Lower lobe of right lung (tissue), 2 donors: ENCODE measurements around the gene TUSC7. TPM values are rescaled to one million over a fixed set of nuclear protein-coding genes. Genes with fewer than 3 reads are reported as not detected.

ENCODE experiments used
- ATAC-seq, 2 donors: fragments of 200-7000 bp; cut with Tn5 transposase; one replicate each; pipeline ENCODE4 v1.9.1; 2020 to 2022; ENCODE audit warnings: mild to moderate bottlenecking in 2 of 2, moderate library complexity in 2 of 2
- DNase-seq: peaks from one replicate; pipeline ENCODE4 v3.0.0-alpha.2; 2020
- H3K27ac ChIP-seq: fragments of 200-600 bp; one replicate; pipeline ENCODE4 v1.8.0; 2022
- H3K27me3 ChIP-seq: fragments of 200-600 bp; one replicate; pipeline ENCODE4 v1.8.0; 2022; ENCODE audit warnings: low read depth
- H3K36me3 ChIP-seq: fragments of 200-600 bp; one replicate; pipeline ENCODE4 v1.8.0; 2022; ENCODE audit warnings: mild to moderate bottlenecking
- H3K4me1 ChIP-seq: fragments of 200-600 bp; one replicate; pipeline ENCODE4 v1.8.0; 2022
- H3K4me3 ChIP-seq: fragments of 200-600 bp; one replicate; pipeline ENCODE4 v1.8.0; 2022; ENCODE audit warnings: mild to moderate bottlenecking
- H3K9me3 ChIP-seq: fragments of 200-600 bp; one replicate; pipeline ENCODE4 v1.8.0; 2022
- intact Hi-C: fragments of 100-400 bp; cut with DNase I; formaldehyde crosslinking; loops from one replicate; pipeline ENCODE4 v1.11.0; 2022
- total RNA-seq: library from RNA; stranded (reverse); fragmentation: NEBNext Ultra II Directional; extraction: Animal tissue kit (Norgen Biotek cat#: 25700); gene quantifications from one replicate; pipeline ENCODE4 v1.2.1, GENCODE V29; 2021
- TF ChIP-seq, protein P1 (sequence below): fragments of 200-600 bp; IDR thresholded peaks from one replicate; pipeline ENCODE4 v1.8.0; 2022; ENCODE audit warnings: antibody characterized with exemption, mild to moderate bottlenecking
- donor health status: DM: no; HTN: yes; CAD: no; lungs with severe emphysema.

The TUSC7 gene
- total RNA-seq, 1 donor from 2014 or later = not detected

DNA sequence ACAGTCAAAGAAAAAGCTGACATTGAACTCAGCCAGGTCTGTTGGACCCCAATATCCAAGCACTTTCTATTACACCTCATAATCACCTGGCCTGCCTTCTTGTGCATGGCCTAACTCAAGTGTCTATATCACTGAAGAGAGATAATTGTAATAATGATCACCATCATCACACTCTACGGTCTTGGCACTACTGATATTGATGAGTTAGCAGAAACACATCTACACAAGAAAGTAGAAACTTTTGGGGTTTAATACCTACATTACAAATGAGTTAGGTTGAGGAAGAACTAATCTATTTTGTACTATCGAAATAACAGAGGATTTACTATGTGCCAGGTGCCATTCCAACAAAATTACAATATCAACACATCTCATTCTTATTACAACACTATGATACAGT, 30.7 kb downstream of the TUSC7 start:
- no peaks in the 10 kb centered on the region for H3K9me3 ChIP-seq
- ATAC-seq = no peak
- no peaks in the 10 kb centered on the region for H3K27me3 ChIP-seq
- DNase-seq = no peak
- H3K36me3 ChIP-seq = no peaks in the 10 kb centered on the region
- no peak overlapping the region for H3K27ac ChIP-seq
- no peaks in the 10 kb centered on the region for H3K4me1 ChIP-seq
- intact Hi-C loops = no loop called here
- TF ChIP-seq, protein P1, sequence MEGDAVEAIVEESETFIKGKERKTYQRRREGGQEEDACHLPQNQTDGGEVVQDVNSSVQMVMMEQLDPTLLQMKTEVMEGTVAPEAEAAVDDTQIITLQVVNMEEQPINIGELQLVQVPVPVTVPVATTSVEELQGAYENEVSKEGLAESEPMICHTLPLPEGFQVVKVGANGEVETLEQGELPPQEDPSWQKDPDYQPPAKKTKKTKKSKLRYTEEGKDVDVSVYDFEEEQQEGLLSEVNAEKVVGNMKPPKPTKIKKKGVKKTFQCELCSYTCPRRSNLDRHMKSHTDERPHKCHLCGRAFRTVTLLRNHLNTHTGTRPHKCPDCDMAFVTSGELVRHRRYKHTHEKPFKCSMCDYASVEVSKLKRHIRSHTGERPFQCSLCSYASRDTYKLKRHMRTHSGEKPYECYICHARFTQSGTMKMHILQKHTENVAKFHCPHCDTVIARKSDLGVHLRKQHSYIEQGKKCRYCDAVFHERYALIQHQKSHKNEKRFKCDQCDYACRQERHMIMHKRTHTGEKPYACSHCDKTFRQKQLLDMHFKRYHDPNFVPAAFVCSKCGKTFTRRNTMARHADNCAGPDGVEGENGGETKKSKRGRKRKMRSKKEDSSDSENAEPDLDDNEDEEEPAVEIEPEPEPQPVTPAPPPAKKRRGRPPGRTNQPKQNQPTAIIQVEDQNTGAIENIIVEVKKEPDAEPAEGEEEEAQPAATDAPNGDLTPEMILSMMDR = no peak
- H3K4me3 ChIP-seq = no peak overlapping the region

DNA sequence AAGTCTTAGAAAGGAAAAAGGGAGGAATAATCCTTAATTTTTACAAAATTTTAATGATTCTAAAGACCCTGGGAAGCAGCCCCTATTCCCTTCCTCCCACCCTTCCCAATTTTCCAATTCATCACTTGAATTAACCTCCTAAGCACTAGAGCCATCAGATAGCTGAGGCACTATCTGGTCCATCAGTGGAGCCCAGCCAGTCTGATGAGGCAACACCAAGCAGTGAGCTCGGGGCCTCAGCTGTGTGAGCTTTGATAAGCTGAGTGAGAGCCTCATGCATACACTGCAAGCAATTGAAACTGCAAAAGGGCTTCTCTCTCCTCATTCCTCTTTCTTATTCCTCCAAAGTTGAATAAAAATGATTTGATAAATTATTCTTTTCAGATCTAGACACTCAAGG, 31.9 kb downstream of the TUSC7 start:
- DNase-seq (no peak), ATAC-seq (no peak)
- no peaks in the 10 kb centered on the region for H3K9me3 ChIP-seq
- TF ChIP-seq, protein P1 = no peak
- H3K4me1 ChIP-seq = no peaks in the 10 kb centered on the region
- no peak overlapping the region for H3K4me3 ChIP-seq
- no peak overlapping the region for H3K27ac ChIP-seq
- no peaks in the 10 kb centered on the region for H3K27me3 ChIP-seq
- no peaks in the 10 kb centered on the region for H3K36me3 ChIP-seq
- intact Hi-C loops = no loop called here

DNA sequence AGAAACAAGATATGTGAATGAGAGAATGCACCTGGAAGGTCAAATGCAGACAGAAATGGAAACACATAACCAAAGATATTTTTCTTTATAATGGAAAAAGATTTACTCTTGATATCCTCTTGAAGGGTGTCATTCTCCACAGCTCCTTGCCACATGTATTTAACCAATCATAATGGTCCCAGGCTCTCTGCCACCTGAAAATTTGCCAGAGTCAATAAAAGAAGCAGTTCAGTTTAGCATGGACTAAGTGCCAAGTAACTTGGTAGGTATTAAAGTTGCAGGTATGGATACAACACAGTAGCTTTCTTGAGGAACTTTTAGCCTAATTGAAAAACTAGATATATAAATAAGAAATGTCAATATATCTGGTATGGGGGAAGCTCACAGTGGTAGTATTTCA, 33.5 kb downstream of the TUSC7 start:
- Histone ChIP-seq H3K4me1 (no peaks in the 10 kb centered on the region), H3K27me3 (no peaks in the 10 kb centered on the region), H3K9me3 (no peaks in the 10 kb centered on the region), H3K36me3 (no peaks in the 10 kb centered on the region), H3K27ac (no peak overlapping the region), H3K4me3 (no peak overlapping the region)
- intact Hi-C loops = no loop called here
- TF ChIP-seq, protein P1 = no peak
- DNase-seq (no peak), ATAC-seq (no peak)

DNA sequence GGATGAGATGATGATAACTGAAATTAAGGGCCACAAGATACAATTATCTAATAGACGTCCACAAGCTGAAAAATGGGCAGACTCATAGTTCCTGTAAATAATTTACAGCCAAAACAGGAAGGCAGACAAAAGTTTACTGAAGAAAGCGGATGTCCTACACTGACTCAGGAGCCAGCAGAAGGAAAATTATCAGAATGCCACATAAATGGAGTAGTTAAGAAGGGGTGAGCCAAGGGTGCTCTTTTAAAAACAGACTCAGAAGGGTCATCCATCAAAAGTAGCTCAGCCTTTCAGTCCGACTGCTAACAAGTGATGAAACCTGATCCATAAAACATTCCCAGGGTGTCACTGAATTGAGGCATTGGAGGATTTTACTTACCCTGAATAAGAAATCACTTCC, 39.8 kb downstream of the TUSC7 start:
- intact Hi-C loops = no loop called here
- no peaks in the 10 kb centered on the region for H3K36me3 ChIP-seq
- no peaks in the 10 kb centered on the region for H3K4me1 ChIP-seq
- H3K9me3 ChIP-seq = no peaks in the 10 kb centered on the region
- H3K4me3 ChIP-seq = no peak overlapping the region
- no peaks in the 10 kb centered on the region for H3K27me3 ChIP-seq
- DNase-seq = no peak
- H3K27ac ChIP-seq = no peak overlapping the region
- TF ChIP-seq, protein P1 = no peak
- ATAC-seq = no peak

DNA sequence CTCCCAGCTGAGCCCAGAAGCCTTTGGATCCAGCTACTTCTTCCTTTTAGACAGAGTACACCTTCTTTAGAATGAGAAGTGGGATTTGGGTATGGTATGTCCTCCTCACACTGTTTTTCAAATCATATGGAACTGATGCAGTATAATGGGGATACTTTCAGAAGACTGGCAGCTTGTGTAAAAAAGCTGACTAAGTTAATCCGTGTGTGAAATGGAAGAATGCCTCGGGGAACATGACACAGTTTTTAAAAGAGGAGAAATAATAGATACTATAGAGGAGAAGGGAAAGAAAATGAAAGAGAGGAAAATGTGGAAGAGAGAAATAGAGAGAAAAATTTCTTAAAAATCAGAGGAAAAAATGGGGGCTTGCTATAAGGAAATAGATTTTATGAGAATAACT, 47.7 kb downstream of the TUSC7 start:
- Histone ChIP-seq H3K4me1 (peaks cover 4% of the 10 kb centered on the region), H3K36me3 (no peaks in the 10 kb centered on the region), H3K9me3 (no peaks in the 10 kb centered on the region), H3K27me3 (peaks cover 14% of the 10 kb centered on the region), H3K4me3 (no peak overlapping the region), H3K27ac (no peak overlapping the region)
- TF ChIP-seq, protein P1 = no peak
- intact Hi-C loops = no loop called here
- DNase-seq (no peak), ATAC-seq (no peak)

DNA sequence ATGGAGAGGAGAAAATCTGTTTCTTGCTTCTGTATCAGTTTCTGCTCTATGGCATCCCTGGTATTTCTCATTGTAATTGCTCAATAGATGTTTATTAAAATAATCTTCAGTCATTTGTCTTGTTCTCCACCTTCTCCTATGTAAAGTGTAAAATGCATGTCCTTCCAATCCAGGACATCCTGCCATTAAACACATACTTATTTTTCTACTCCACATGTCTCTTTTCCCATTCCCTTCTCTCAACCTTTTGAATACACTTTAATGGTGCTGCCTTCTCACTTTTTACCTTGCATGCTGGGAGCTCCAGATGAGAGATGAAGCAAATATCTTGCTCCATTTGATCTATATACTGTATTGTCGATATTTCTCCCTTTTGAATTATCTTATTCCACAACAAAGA, 49.7 kb downstream of the TUSC7 start:
- no peaks in the 10 kb centered on the region for H3K36me3 ChIP-seq
- H3K4me1 ChIP-seq = peaks cover 4% of the 10 kb centered on the region
- no peak for ATAC-seq
- H3K27ac ChIP-seq = no peak overlapping the region
- TF ChIP-seq, protein P1 = no peak
- H3K27me3 ChIP-seq = peaks cover 14% of the 10 kb centered on the region
- no peak overlapping the region for H3K4me3 ChIP-seq
- intact Hi-C loops = no loop called here
- no peak for DNase-seq
- H3K9me3 ChIP-seq = no peaks in the 10 kb centered on the region
